ENCODE data around the gene TAS2R1. TPM values are rescaled to one million over a fixed set of nuclear protein-coding genes. Genes with fewer than 3 reads are reported as not detected.

The TAS2R1 gene
- total and polyA plus RNA-seq, 8 donors: not detected

DNA sequence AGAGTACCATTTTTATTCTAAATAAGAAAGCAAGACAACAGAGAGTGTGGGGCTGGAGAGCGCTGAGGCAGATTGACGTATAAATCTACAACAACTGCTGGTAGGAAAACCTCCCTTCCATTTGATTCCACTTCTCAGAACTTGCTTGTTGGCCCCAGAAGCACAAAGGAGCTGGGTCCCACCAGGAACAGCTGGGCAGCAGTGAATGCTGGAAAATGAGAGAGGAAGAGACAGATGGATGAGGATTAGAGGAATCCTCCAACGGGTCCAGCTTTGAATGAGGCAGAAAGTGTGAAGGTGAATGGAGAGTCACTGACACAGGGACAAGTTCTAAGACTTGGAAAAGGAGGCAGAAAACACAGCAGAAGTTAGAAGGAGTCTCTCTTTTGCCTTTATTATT, 14.8 kb downstream of the TAS2R1 start:
- peaks cover 0 to 10% (median 8%) of the 10 kb centered on the region in 4 donors for H3K4me1 ChIP-seq
- intact Hi-C loops (cut with DNase I; ENCODE audit: low total_unique reads): no loop called here
- TF ChIP-seq POLR2AphosphoS5 (IDR thresholded peaks at IDR 0.05): no peak
- TF ChIP-seq, protein P1, sequence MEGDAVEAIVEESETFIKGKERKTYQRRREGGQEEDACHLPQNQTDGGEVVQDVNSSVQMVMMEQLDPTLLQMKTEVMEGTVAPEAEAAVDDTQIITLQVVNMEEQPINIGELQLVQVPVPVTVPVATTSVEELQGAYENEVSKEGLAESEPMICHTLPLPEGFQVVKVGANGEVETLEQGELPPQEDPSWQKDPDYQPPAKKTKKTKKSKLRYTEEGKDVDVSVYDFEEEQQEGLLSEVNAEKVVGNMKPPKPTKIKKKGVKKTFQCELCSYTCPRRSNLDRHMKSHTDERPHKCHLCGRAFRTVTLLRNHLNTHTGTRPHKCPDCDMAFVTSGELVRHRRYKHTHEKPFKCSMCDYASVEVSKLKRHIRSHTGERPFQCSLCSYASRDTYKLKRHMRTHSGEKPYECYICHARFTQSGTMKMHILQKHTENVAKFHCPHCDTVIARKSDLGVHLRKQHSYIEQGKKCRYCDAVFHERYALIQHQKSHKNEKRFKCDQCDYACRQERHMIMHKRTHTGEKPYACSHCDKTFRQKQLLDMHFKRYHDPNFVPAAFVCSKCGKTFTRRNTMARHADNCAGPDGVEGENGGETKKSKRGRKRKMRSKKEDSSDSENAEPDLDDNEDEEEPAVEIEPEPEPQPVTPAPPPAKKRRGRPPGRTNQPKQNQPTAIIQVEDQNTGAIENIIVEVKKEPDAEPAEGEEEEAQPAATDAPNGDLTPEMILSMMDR (IDR thresholded peaks at IDR 0.05): no peak
- no peak for TF ChIP-seq EP300 (IDR thresholded peaks at IDR 0.05)
- TF ChIP-seq POLR2A (IDR thresholded peaks at IDR 0.05): no peak
- no peak overlapping the region for H3K4me3 ChIP-seq
- no peak for DNase-seq
- no peaks in the 10 kb centered on the region for H3K27me3 ChIP-seq
- H3K27ac ChIP-seq: no peak overlapping the region
- peaks cover 0 to 14% (median 5%) of the 10 kb centered on the region in 4 donors for H3K9me3 ChIP-seq
- 79 to 92% (median 84%) methylated on average over 3 of the region's 3 CpGs for WGBS, 5 donors
- no peaks in the 10 kb centered on the region for H3K36me3 ChIP-seq

DNA sequence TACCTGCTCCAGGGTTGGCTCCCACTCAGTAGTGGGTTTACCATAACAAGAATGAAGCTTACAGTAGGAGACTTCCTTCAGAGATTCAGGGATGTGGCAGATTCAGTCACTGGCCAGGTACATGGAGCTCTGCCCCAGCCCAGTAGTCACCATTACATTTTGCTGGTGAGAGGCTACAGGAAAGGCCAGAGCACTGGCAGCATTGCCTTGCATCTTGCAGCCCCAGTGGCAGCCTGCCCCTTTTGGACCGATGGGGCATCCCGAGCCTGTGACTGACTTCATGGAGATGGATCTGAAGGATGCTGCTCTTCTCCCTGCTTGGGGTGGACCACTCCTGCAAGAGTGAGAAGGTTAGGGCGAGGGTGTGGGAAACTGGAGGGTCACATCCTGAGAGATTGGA, 16.8 kb downstream of the TAS2R1 start:
- no peak overlapping the region for H3K27ac ChIP-seq
- intact Hi-C loops (cut with DNase I; ENCODE audit: low total_unique reads): no loop called here
- H3K9me3 ChIP-seq: peaks cover 0 to 14% (median 5%) of the 10 kb centered on the region in 4 donors
- H3K27me3 ChIP-seq: no peaks in the 10 kb centered on the region
- TF ChIP-seq EP300 (IDR thresholded peaks at IDR 0.05) (no peak), POLR2AphosphoS5 (IDR thresholded peaks at IDR 0.05) (no peak), POLR2A (IDR thresholded peaks at IDR 0.05) (no peak)
- TF ChIP-seq, protein P1 (IDR thresholded peaks at IDR 0.05): no peak
- no peak overlapping the region for H3K4me3 ChIP-seq
- peaks cover 0 to 10% (median 3%) of the 10 kb centered on the region in 4 donors for H3K4me1 ChIP-seq
- DNase-seq: no peak
- no peaks in the 10 kb centered on the region for H3K36me3 ChIP-seq
- 78 to 91% (median 85%) methylated on average over 3 of the region's 3 CpGs for WGBS, 5 donors

DNA sequence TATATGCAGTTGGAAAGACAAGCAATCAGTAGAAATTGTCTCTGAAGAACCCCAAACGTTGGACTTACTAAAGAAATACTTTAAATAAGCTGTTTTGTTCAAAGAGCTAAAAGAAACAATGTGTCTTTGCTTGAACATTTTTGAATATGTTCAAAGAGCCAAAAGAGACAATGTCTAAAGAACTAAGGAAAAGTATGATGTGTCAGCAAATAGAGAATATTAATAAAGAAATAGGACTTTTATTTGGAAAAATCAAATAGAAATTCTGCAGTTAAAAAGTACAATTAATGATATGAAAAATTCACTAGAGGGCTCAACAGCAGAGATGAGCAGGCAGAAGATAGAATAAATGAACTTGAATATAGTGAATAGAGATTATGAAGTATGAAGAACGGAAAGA, 19.2 kb downstream of the TAS2R1 start:
- TF ChIP-seq POLR2AphosphoS5 (IDR thresholded peaks at IDR 0.05): no peak
- TF ChIP-seq, protein P1 (IDR thresholded peaks at IDR 0.05): no peak
- no peak for TF ChIP-seq EP300 (IDR thresholded peaks at IDR 0.05)
- TF ChIP-seq POLR2A (IDR thresholded peaks at IDR 0.05): no peak
- Histone ChIP-seq H3K27ac (no peak overlapping the region), H3K27me3 (no peaks in the 10 kb centered on the region), H3K36me3 (no peaks in the 10 kb centered on the region), H3K9me3 (peaks cover 0 to 14% (median 5%) of the 10 kb centered on the region in 4 donors), H3K4me3 (no peak overlapping the region), H3K4me1 (no peaks in the 10 kb centered on the region)
- intact Hi-C loops (cut with DNase I; ENCODE audit: low total_unique reads): no loop called here
- WGBS, 5 donors: 60 to 66% (median 64%) methylated on average over 2 of the region's 2 CpGs
- DNase-seq: no peak

DNA sequence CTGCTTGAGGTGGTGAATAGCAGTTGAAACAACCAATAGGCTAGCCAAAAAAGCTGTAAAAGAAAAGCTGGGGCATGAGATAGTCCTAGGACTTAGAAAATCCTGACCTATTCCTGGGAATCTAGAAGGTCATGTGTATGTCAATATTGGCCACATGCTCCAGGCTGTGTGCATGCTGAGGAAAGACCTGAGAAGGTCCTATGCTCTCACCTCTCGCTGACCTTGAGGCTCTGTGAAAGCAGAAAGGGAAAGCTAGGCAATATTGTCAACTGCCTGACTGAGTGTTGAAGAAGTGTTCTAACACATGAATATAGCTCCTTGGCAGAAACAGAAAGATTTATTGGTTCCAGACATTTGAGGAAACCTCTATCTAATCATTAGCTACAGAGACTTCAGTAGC, 19.8 kb downstream of the TAS2R1 start:
- intact Hi-C loops (cut with DNase I; ENCODE audit: low total_unique reads): no loop called here
- H3K9me3 ChIP-seq: peaks cover 0 to 14% (median 5%) of the 10 kb centered on the region in 4 donors
- H3K36me3 ChIP-seq: no peaks in the 10 kb centered on the region
- no peaks in the 10 kb centered on the region for H3K4me1 ChIP-seq
- no peak for DNase-seq
- no peak overlapping the region for H3K27ac ChIP-seq
- TF ChIP-seq EP300 (IDR thresholded peaks at IDR 0.05) (no peak), POLR2AphosphoS5 (IDR thresholded peaks at IDR 0.05) (no peak), POLR2A (IDR thresholded peaks at IDR 0.05) (no peak)
- TF ChIP-seq, protein P1 (IDR thresholded peaks at IDR 0.05): no peak
- no peaks in the 10 kb centered on the region for H3K27me3 ChIP-seq
- 61 to 88% (median 72%) methylated on average over 1 of the region's 1 CpG for WGBS, 5 donors
- no peak overlapping the region for H3K4me3 ChIP-seq

Measured in stomach (tissue), 9 donors.